Pancreas (tissue), 10 donors: ENCODE results near the gene PCNT. TPM values are rescaled to one million over a fixed set of nuclear protein-coding genes. Genes with fewer than 3 reads are reported as not detected.

Source experiments
- ATAC-seq, 4 donors: fragments of 200-7000 bp; cut with Tn5 transposase; one replicate each; pipeline versions ENCODE4 v1.8.0 to v1.9.1; 2020; ENCODE audit warnings: mild to moderate bottlenecking in 4 of 4, moderate library complexity in 4 of 4
- DNase-seq, 6 donors: peaks; one replicate each; pipeline ENCODE4 v3.0.0-alpha.2; 2020
- FAIRE-seq: peaks from 2 replicates; lab custom pipeline; 2012; peaks lifted over from hg19 to GRCh38; lab: Jason Lieb, UNC
- H3K27ac ChIP-seq, 4 donors: fragments of 200-600 bp; sonication (generic); 1 replicate in 3 of 4; 2 replicates in 1 of 4; pipeline versions ENCODE4 v1.5.0 to v1.8.0; 2020
- H3K27me3 ChIP-seq, 4 donors: fragments of 200-600 bp; one replicate each; pipeline ENCODE4 v1.8.0; 2021
- H3K36me3 ChIP-seq, 3 donors: fragments of 200-600 bp; sonication (generic) in 1 of 3; one replicate each; pipeline versions ENCODE4 v1.5.0 to v1.8.0; 2020 to 2021
- H3K4me1 ChIP-seq, 3 donors: fragments of 200-600 bp; one replicate each; pipeline ENCODE4 v1.8.0; 2021
- H3K4me3 ChIP-seq, 4 donors: fragments of 200-600 bp; sonication (generic) in 2 of 4; one replicate each; pipeline versions ENCODE4 v1.5.0 to v1.8.0; 2020 to 2021
- H3K9me3 ChIP-seq, 4 donors: fragments of 200-600 bp; one replicate each; pipeline ENCODE4 v1.8.0; 2021
- CTCF ChIP-seq, 4 donors: fragments of 200-600 bp; sonication (generic) in 3 of 4; IDR thresholded peaks; one replicate each; pipeline versions ENCODE4 v1.5.0 to v1.8.0; 2021; ENCODE audit warnings: antibody characterized with exemption in 4 of 4
- WGBS, 2 donors: extraction: QIAGEN DNeasy Blood & Tissue Kit; methylation state at CpG; one replicate each; pipeline ENCODE4 v1.1.7; 2013; 5-methylcytosine and 5-hydroxymethylcytosine counted together
- intact Hi-C, 3 donors: fragments of 100-400 bp; cut with DNase I; formaldehyde crosslinking; loops; one replicate each; pipeline versions ENCODE4 v1.11.1 to v1.14.2; 2022
- polyA plus RNA-seq, 2 donors: library from polyadenylated mRNA; stranded (reverse); fragments of 200-250 nt; gene quantifications; one replicate each; pipeline ENCODE4 v1.2.3, GENCODE V29; 2013
- total RNA-seq, 6 donors: library from RNA; stranded (reverse); fragmentation: NEBNext Ultra II Directional in 4 of 6; extraction: Animal tissue kit (Norgen Biotek cat#: 25700) in 4 of 6; gene quantifications; one replicate each; pipeline versions ENCODE4 v1.2.1 to v1.2.4, GENCODE V29; 2021 to 2023
- donor health status: healthy with polysubstance abuse.
- donor health status: DM: no; HTN: no; CAD: no; lungs with moderate emphysema.
- donor health status: DM: no; HTN: no; CAD: no.
- donor health status: control.
- donor health status: control.
- donor health status: Bipolar disorder and iron deficiency.
- donor health status: DM: yes; HTN: yes; CAD: no.
- donor health status: DM: no; HTN: no; CAD: no.
- donor health status: DM: no; HTN: no; CAD: no.
- donor health status: DM: yes; HTN: yes; CAD: no.

Gene PCNT
- total and polyA plus RNA-seq, 8 donors = 8.1 to 15.5 (median 12.1) TPM

GRCh38 chr21:46327711-46328110, 3.8 kb downstream of the PCNT start:
- 75 to 91% methylated on average over 4 of the region's 4 CpGs for WGBS, 2 donors
- FAIRE-seq = no peak

GRCh38 chr21:46328151-46328550, 4.2 kb downstream of the PCNT start:
- intact Hi-C loops = no loop called here
- no peak for ATAC-seq
- H3K27me3 ChIP-seq = no peaks in the 10 kb centered on the region
- WGBS, 2 donors = 79 to 80% methylated on average over 5 of the region's 5 CpGs
- no peaks in the 10 kb centered on the region for H3K4me1 ChIP-seq
- no peak for TF ChIP-seq CTCF (IDR thresholded peaks at IDR 0.05)
- H3K27ac ChIP-seq = no peak overlapping the region
- no peaks in the 10 kb centered on the region for H3K9me3 ChIP-seq
- no peak for FAIRE-seq
- H3K4me3 ChIP-seq = no peak overlapping the region
- DNase-seq = no peak
- H3K36me3 ChIP-seq = no peaks in the 10 kb centered on the region

More at GRCh38 chr21:46327711-46328110, 3.8 kb downstream of the PCNT start:
- DNase-seq (no peak), ATAC-seq (no peak)
- intact Hi-C loops = no loop called here
- peaks cover 4% of the 10 kb centered on the region in 3 donors for H3K4me1 ChIP-seq
- no peaks in the 10 kb centered on the region for H3K36me3 ChIP-seq
- no peak overlapping the region for H3K4me3 ChIP-seq
- no peak overlapping the region for H3K27ac ChIP-seq
- no peaks in the 10 kb centered on the region for H3K9me3 ChIP-seq
- no peaks in the 10 kb centered on the region for H3K27me3 ChIP-seq
- no peak for TF ChIP-seq CTCF (IDR thresholded peaks at IDR 0.05)

- FAIRE-seq = no peak
- Histone ChIP-seq H3K27ac (no peak overlapping the region), H3K9me3 (no peaks in the 10 kb centered on the region), H3K36me3 (peaks cover 0 to 1% (median 0%) of the 10 kb centered on the region in 3 donors), H3K27me3 (no peaks in the 10 kb centered on the region), H3K4me3 (no peak overlapping the region), H3K4me1 (no peaks in the 10 kb centered on the region)
- 90 to 93% methylated on average over 2 of the region's 2 CpGs for WGBS, 2 donors
- intact Hi-C loops = no loop called here
- ATAC-seq = no peak
- DNase-seq = no peak
- TF ChIP-seq CTCF (IDR thresholded peaks at IDR 0.05) = no peak
Measured at GRCh38 chr21:46329796-46330195, 5.8 kb downstream of the PCNT start.

GRCh38 chr21:46334351-46335140, 10.6 kb downstream of the PCNT start:
- WGBS, 2 donors = 92 to 95% methylated on average over 12 of the region's 12 CpGs
- no peak for TF ChIP-seq CTCF (IDR thresholded peaks at IDR 0.05)
- Histone ChIP-seq H3K27ac (no peak overlapping the region), H3K36me3 (peaks cover 0 to 21% (median 0%) of the 10 kb centered on the region in 3 donors), H3K27me3 (no peaks in the 10 kb centered on the region), H3K4me1 (no peaks in the 10 kb centered on the region), H3K9me3 (no peaks in the 10 kb centered on the region), H3K4me3 (no peak overlapping the region)
- intact Hi-C loops = no loop called here
- DNase-seq = no peak
- no peak for FAIRE-seq
- ATAC-seq = no peak

DNA sequence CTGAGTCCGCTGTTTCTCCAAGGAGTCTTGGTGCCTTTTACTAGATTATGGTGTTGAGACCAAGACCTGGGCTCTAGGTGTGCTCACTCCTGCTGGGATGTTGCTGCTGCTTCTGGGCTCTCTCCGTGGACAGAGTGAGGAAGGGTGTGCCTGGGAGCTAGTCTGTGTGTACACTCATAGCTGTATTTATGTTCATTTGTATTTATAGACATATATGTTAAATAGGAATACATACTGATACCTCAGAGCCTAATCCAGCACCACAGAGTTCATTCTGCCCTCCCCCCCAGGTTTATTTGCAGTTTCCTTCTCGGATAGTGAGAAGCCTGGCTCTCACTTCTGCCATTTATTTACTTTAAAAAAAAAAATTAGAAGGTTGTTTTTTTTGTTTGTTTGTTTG, 12.6 kb downstream of the PCNT start:
- no peak overlapping the region for H3K27ac ChIP-seq
- H3K9me3 ChIP-seq = no peaks in the 10 kb centered on the region
- no peak for TF ChIP-seq CTCF (IDR thresholded peaks at IDR 0.05)
- no peaks in the 10 kb centered on the region for H3K27me3 ChIP-seq
- peaks cover 0 to 21% (median 0%) of the 10 kb centered on the region in 3 donors for H3K36me3 ChIP-seq
- FAIRE-seq (no peak), DNase-seq (no peak), ATAC-seq (no peak)
- WGBS, 2 donors = 93 to 95% methylated on average over 3 of the region's 3 CpGs
- H3K4me1 ChIP-seq = no peaks in the 10 kb centered on the region
- intact Hi-C loops = no loop called here
- H3K4me3 ChIP-seq = no peak overlapping the region
